Left renal cortex interstitium (tissue), 4 donors: ENCODE results near the gene DUSP1. TPM values are rescaled to one million over a fixed set of nuclear protein-coding genes. Genes with fewer than 3 reads are reported as not detected.
A peak's percentile ranks its signal among the peaks of the same experiment; 100 is the strongest.

ENCODE experiments used
- DNase-seq, 4 donors: peaks; one replicate each; pipeline ENCODE4 v3.0.0-alpha.2; 2013; ENCODE audit warnings: low read depth in 4 of 4, low spot score in 2 of 4, missing footprints in 1 of 4
- polyA plus RNA-seq, 4 donors: library from polyadenylated mRNA; unstranded; fragments of 120-200 nt; gene quantifications; one replicate each; pipeline ENCODE4 v1.2.1, GENCODE V29; 2013; ENCODE audit not compliant: insufficient read length in 4 of 4

Gene DUSP1
- polyA plus RNA-seq, 4 donors = 32.7 to 148 (median 43.7) TPM

DNA sequence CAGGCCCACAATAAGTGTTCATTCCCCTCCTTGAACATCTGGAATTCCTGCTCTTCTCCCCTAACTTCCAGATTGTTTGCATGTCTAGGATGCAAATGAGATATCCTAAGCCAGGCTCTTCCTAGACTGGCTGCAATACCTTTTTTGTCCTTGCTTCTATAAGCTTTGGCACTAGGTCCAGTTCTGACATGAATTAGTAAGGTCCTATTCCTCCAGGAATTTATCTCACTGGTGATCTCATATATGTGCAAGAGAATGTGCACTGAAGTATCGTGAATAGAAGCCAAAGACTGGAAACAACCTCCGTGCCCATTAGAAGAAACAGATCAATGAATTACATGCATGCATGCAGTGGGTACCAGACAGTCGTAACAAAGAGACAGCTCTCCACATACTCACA lies 25.2 kb downstream of the DUSP1 start:
- DNase-seq = no peak

DNA sequence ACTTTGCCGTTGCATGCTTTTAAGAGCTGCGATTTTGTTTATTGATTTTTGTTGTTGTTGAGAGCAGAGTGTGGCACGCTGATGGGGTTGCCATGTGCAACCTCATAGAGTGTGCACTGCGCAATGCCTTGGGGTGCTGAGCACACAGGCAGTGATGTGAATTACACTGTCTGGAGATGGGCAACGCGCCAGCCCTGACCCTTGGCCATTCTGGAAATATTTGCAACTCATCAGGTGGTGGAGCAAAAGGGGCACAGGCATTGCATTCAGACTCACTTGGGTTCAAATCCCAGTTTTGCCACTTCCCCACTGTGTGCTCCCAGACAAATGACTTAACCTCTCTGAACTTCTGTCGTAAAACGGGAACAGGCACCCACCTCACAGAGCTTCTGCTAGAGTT lies 25.6 kb downstream of the DUSP1 start:
- DNase-seq = no peak

DNA sequence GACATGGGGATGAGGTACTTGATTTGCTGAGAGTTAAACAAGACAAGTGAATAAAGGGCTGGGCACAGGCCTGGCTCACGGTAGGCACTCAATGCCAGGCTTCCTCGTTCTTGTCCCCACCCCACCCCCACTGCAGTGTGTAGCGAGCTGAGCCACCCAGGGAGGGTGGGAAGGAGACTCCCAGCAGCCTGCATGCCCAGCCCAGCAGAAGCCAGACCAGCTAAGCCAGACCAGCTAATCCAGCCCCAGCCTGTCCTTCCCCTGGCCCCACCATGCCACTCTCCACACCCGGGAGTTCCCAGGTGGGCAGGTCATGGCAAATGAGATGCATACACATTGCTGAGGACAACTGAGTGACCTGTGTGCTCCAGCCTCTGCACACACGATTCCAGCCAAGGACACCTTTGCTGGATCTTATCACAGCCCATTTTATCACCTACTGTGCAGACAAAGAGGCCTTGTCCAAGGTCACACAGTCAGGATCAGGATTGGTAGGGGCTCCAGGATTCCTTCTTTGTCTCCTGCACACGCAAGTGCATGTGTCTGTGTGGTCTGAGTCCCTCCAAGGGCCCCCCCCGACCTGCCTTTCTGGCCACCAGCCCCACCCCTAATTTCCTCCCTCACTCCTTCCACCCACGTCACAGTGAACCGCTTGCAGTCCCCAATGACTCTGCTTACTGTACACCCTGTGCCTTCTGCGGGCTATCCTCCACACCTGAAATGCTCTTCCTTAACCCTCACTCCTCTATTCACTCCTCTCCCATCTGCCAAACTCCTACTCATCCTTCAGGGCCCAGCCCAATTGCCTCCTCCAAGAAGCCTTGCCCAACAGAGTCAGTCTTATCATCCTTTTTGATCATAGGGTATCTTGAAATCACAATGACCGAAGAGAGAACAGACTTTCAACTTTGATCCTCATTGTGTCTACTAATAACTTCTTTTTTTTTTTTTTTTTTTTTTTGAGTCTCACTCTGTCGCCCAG lies 26.6 kb downstream of the DUSP1 start:
- DNase-seq = no peak

DNA sequence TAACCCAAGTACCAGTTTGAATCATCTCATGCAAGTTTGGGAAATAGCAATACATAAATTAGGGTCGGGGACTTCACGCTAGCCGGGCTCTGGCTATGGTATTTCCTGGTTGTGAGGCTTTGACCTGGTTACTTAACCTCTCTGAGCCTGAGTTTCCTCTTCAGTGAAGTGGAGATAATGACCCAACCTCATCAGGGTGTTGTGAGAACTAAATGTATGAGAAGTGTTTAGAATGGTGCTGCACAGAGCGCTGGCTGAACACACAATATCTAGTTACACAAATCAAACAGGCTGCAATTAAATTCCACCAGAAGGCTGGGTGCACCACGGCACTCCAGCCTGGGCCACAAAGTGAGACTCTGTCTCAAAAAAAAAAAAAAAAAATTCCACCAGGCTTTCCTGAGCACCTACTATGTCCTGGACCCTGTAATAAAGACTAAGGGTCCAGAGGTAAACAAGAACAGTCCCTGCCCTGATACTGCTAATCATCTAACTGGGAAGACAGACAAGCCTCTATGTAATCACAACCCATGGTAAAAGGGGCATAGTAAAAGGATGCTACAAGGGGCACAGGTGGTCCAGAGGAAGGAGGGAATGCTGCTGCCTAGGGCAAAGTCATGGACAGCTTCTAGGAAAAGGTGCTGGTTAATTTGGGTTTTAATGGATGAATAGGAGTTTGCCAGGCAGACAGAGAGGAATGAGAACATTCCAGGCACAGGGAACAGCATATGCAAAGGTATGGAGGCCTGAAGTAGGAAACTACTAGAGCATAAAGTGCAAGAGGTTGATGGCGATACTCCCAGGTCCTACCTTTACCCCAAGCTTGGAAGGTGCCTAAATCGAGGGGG lies 27.7 kb downstream of the DUSP1 start:
- no peak for DNase-seq

DNA sequence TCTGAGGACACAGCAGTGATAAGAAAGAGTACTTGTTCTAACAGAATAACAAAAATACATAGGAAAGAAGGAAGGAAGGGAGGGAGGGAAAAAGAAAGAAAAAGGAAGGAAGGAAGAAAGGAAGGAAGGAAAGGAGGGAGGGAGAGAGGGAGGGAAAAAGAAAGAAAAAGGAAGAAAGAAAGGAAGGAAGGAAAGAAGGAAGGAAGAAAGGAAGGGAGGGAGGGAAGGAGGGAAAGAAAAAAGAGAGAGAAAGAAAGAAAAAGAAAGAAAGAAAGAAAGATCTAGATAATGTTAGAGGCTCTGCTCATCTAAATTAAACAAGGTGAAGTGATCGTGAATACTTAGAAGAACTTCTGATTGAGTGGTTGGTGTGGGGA lies 29.8 kb downstream of the DUSP1 start:
- DNase-seq = no peak

DNA sequence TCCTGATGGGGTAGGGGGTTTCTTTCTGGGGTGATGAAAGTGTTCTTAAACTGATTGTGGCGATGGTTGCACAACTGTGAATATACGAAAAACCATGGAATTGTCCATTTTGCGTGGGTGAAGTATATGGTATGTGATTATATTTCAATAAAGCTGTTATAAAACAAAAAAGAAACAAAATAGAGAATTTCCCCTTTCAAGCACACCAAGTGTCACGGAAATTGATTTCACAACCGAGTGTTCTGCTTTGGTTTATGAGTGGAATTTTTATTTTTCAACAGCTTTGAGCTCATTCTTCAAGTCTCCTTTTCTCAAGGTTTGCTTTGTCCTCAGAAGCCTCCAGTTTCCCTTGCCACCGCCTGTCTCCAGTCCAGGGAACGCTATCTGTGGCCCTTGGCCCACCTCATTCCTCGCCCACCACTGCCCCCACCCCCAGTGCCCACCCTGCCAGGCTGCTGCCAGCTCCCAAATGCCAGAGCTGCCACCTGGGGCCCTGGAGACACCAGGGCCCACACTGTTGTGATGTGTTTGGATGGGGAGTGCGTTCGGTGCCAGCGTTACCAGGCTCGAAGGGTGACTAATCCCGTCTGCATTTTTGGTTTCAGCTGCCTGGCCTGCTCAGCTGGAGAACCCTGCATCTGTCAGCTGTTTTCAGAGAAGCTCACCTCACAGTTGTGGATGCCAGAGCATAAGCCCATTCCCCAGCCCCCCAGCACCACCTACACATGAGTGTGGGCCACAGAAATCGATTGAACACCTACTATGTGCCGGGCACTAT lies 30.4 kb downstream of the DUSP1 start:
- DNase-seq = no peak

DNA sequence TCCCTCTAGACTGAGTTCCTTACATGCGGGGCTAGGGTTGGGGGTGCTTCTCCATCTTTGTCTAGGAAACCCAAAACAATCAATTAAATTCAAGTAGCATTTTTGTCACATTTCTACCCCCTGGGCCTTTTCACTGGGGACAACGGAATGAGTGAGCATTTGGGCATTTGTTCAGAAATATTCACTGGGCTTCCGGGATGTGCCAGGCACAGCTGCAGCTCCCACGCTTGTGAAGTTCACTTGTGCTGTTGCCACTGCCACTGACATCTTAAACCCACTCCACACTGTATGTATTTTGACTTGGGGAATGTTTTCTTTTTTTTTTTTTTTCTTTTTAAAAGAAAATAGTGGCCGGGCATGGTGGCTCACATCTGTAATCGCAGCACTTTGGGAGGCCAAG lies 31.6 kb downstream of the DUSP1 start:
- no peak for DNase-seq

DNA sequence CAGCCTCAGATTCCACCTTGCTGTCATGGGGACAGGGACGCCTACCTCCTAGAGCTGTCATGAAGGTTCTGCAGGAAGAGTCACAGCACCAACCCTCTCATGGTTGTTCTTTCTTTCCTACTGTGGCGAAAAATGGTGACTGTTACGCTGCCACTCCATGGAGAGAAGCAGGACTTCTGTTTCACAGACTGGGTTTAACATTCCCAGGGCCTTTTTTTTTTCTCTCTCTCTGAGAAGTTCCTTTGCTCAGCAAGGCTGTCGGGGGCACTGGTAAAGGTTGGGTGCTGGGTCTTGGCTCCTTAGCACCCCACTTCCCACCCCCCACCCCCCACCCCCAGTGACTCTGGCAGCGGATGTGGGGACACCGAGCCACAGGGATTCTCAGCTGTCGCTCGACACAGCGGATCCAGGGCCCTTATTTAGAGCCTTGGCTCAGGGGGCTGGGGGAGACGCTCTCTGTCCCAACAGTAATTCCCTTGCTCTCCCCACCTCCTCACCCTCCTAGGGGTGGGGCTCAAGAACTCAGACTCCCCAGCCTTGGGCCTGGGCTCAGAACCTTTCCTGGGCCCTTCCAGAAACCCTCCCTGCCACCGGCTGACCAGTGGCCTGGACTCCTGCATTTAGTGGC lies 34.4 kb downstream of the DUSP1 start:
- DNase-seq = no peak

DNA sequence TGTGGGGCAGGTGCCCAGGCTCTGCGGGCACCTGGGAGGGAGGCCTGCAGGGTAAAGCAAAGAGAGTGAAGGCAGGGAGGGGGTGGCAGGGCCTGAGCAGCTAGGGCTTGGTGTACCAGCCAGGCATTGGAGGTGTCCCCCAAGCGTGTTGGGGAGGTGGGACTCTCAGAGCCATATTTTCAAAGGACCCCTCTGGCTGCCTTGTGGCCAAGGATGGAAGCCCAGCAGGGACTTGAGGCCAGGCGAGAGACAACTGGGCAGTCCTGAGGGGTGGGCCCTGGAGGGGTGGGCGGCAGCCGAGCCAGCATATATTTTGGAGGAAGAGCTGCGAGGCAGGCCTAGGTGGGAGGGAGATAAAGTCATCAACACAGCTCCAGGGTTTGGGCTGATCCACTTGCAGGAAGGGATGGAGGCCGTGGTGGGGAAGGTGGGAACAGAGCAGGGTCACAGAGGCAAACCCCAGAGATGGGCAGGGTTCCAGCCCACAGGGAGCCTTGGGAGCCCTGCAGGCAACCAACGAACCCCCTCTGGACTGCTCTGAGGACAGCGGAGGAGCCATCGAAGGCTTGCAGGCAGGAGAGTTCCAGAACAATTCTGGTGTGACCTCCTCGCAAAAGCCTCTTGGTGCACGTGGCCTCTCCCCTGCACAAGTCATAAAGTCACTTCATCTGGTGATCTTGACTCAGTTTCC lies 35.7 kb downstream of the DUSP1 start:
- no peak for DNase-seq

DNA sequence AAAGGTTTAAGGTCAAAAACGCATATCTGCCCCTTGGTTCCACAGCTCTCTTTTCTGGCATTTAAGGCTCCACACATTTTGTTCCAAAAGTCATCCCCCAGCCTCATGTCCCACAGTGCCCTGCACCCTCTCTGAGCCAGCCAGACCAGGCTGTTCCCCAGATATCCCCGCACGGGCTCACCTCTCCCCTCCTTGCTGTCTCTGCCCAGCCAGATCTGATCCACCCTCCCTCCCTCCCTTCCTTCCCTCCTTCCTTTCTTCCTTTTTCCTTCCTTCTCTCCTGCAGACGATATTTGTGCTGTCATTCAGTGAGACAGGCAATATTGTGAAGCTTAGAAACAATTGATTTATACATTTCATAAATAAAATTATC lies 37.0 kb downstream of the DUSP1 start:
- no peak for DNase-seq

DNA sequence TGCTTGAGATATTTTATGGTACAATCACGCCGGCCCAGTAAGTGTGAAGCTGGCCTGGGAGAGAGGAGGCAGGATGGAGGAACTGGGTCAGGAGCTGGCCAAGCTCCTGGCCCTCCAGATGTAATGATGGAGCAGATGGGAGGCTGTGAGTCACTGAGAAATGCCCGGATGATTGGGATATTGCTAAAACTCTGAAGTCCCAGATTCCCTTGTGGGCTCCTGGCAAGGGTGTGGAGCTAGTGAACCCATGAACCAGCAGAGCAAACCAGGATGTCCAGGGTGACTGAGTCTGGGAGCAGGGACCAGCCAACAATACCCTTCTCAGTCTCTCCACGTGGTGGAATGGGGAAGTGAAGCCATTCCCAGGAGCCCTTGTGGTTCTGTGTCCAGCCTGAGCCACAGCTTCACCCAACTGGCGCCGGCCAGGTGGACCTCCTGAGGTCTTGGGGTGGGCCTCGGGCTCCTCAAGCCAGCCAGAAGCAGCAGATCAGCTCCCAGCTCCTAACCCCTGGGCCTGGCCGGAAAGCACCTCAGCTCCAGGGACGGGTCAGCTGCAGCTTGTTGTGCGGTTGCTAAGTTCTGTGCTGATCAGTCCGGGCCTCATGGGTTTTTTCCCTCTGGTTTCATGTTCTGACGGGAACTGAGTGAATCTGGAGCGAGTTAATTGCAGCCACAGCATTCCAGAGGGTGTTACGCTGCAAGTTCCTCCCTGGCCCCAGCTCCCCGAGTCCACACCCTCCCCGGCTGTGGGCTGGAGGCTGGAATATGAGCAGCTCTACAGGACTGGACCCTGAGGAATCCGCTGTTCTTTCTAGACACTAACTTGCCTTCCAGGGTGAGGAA lies 37.6 kb downstream of the DUSP1 start:
- peak in 1 of 4 donors; percentile 43 for DNase-seq

DNA sequence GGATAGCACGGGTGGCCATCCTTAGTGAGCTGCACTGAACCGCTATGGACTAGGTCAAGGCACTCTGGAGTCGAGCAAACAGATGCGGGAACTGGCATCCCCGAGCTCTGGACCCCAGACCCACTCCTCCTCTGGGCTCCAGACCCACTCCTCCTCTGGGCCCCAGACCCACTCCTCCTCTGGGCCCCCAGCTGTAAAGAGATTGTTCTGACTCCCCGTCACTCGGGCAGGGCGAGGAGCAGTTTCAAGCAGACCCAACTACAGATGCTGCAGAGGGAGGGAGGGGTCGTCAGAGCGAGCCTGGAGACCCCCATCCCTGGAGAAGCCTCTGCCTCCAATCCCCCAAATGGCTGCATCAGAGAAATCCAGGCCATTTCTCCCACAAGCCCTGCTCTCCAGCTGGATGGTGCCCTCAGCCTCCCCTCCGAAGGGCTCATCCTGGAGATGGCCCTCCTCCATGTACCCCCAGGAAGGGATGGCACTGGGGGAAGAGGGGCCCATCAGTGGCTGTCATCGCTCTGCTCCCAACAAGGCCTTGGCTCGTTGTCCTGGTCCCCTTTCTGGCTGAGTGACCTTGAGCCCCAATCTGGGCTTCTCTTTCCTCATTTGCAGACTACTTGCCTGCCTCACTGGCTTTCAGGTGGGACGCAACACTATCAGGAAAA lies 38.7 kb downstream of the DUSP1 start:
- no peak for DNase-seq

DNA sequence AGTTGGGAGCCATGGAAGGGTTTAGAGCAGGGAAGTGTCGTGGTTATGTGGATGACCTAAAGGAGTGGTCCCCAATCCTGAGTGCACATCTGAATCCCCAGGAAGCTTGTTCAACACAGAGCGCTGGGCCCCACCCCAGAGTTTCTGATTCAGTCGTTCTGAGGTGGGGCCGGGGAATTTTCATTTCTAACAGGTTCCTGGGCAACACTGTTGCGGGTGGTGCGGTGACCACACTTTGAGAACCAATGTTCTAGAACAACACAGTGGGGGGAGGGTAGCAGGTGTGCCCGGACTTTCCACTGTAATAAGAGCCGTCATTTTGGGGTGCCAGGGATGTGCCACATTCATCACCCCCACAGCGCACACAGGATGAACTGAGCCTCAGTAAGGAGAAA lies 39.3 kb downstream of the DUSP1 start:
- DNase-seq = no peak

DNA sequence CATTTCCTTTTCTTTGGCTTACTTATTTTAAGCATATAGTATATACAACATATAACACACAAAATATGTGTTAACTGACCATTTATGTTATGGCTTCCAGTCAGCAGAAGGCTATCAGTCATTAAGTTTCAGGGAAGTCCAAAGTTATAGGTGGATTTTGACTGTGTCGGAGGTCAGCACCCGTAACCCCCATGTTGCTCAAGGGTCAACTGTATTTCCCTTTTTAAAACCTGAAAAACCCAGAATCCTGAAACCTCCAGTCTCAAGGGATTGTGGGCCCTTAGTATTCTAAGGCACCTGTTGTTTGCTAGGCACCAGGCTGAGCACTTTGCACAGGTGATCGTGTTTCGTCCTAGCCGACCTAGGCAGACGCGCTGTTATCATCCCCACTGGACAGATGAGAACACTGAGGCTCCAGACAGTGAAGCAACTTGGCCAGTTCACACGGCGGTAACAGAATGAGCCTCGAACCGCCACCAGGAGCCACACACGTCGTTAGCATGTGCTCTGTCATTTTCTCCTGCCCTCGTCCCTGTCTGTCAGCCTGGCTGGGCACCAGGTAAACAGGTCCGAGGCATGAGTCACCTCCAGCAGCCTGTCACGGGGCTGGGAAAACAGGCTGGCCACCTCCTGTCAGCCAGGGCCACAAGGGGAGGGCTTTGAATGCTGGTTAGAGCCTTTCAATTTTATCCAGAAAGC lies 39.9 kb downstream of the DUSP1 start:
- DNase-seq = no peak

DNA sequence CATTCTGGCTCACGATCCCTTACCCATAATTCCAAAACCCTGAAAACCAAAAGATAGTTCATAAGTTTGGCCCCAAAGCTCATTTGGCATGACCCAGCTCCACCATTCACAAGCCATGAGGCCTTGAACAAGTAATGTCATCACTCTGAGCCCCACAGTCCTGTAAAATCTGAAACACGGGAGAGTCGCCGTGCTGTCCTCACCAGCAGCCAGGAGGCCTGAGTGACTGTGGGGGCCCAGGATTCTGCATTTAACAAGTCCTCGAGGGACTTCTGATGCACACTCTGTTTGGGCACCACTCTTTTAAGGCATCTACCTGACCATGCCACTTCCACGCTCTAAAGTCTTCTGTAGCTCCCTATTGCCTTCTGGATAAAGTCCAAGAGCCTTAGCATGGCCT lies 40.8 kb downstream of the DUSP1 start:
- DNase-seq = no peak

DNA sequence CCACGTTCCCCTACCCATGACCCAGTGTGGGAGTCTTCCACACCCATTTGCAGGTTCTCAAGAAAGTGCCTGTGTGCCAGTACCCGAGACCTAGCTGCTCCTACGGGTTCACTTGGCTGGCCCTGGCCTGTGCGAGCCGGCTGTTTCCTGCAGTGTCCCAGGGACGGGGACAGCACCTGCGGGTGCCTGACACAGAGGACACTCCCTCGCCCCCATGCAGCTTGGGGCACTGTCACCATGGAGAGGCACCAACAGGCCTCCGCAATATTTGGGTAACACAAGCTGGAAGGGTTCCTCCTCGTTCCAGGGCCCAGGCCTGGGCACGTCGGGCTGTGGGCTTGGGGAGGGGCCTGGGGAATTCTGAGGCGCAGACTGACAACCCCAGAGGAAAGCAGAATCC lies 41.4 kb downstream of the DUSP1 start:
- DNase-seq = no peak

DNA sequence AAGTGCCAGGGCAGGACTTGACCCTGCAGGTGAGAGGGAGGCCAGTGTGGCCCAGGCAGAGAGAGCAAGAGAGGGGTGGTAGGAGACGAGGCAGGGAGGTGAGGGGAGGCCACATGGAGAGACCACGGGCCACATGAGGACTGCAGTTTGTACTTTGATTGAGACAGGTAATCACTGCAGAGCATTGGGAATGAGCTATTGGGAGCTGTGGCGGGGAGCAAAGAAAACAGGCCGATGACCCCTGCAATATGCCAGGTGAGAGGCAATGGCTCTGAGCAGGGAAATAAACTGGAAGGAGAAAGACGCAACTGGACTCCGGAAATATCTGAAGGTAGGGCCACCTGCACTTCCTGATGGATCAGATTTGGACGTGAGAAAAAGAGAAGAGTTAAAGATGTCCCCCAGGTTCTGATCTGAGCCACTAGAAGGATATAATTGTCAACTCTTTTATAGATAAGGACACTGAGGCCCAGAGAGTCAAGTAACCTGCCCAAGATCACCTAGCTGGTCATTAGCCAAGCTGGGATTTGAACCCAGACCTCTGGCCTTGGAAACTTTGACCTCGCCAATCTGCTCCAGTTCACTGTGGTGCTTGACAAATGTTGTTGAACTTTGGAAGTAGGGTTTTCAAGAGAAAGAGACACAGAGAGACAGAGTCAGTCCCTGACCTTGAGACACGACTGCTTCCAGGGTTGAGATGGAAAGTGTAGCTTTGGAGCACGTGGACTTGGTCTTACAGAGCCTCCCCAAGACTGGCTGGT lies 42.3 kb downstream of the DUSP1 start:
- DNase-seq = no peak
